Brain microvascular endothelial cell (primary cell): ENCODE results near the gene FAM210B.
A peak's percentile ranks its signal among the peaks of the same experiment; 100 is the strongest.

Experiments used
- DNase-seq: peaks from one replicate; pipeline ENCODE4 v3.0.0-alpha.2; 2020
- H3K27ac ChIP-seq: fragments of 250-450 bp; sonication (Bioruptor Pico); 2 replicates; pipeline ENCODE4 v1.5.1; 2020; ENCODE audit warnings: mild to moderate bottlenecking, moderate library complexity
- H3K27me3 ChIP-seq: fragments of 250-450 bp; sonication (Bioruptor Pico); replicated peaks from 2 replicates; pipeline ENCODE4 v1.5.1; 2020; ENCODE audit warnings: mild to moderate bottlenecking
- H3K36me3 ChIP-seq: fragments of 250-450 bp; sonication (Bioruptor Pico); replicated peaks from 2 replicates; pipeline ENCODE4 v1.5.1; 2020; ENCODE audit warnings: mild to moderate bottlenecking
- H3K4me3 ChIP-seq: 2 replicates; pipeline ENCODE4 v1.5.1; 2011; ENCODE audit warnings: low read depth, mild to moderate bottlenecking, control low read depth, low read length, moderate library complexity
- in situ Hi-C: cut with HindIII; loops from 2 replicates; pipeline ENCODE4 v1.10.0; 2017; ENCODE audit warnings: low sequenced_read_pairs, low pct_ligation_motif_present
- TF ChIP-seq, protein P1 (sequence below): IDR thresholded peaks from 2 replicates; pipeline ENCODE4 v1.5.1; 2011; ENCODE audit warnings: low read depth, mild to moderate bottlenecking, moderate library complexity, low read length, control low read depth, inconsistent platforms; ENCODE audit errors: missing control alignments

FAM210B gene

DNA sequence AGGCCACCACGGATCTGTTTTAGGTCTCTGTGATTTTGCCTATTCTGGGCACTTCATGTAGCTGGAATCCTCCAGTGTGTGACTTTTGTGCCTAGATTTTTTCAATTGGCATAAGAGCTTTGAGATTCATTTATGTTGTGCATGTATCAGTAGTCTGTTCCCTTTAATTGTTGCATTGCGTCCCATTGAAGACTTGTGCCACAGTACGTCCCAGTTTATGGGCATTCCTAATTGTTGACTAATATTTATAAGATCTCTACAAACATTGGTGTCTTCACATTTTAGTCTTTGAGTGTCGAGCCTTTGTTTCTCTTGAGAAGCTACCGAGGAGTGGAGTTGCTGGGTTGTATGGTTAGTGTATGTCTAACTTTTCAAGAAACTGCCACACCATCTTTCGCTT is 704 bp upstream of the FAM210B start:
- in situ Hi-C loops: no loop called here
- DNase-seq: no peak
- no peaks in the 10 kb centered on the region for H3K27me3 ChIP-seq
- H3K36me3 ChIP-seq: no peaks in the 10 kb centered on the region
- peak overlapping the region; percentile 41 for H3K4me3 ChIP-seq
- no peak overlapping the region for H3K27ac ChIP-seq
- TF ChIP-seq, protein P1, sequence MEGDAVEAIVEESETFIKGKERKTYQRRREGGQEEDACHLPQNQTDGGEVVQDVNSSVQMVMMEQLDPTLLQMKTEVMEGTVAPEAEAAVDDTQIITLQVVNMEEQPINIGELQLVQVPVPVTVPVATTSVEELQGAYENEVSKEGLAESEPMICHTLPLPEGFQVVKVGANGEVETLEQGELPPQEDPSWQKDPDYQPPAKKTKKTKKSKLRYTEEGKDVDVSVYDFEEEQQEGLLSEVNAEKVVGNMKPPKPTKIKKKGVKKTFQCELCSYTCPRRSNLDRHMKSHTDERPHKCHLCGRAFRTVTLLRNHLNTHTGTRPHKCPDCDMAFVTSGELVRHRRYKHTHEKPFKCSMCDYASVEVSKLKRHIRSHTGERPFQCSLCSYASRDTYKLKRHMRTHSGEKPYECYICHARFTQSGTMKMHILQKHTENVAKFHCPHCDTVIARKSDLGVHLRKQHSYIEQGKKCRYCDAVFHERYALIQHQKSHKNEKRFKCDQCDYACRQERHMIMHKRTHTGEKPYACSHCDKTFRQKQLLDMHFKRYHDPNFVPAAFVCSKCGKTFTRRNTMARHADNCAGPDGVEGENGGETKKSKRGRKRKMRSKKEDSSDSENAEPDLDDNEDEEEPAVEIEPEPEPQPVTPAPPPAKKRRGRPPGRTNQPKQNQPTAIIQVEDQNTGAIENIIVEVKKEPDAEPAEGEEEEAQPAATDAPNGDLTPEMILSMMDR: no peak

DNA sequence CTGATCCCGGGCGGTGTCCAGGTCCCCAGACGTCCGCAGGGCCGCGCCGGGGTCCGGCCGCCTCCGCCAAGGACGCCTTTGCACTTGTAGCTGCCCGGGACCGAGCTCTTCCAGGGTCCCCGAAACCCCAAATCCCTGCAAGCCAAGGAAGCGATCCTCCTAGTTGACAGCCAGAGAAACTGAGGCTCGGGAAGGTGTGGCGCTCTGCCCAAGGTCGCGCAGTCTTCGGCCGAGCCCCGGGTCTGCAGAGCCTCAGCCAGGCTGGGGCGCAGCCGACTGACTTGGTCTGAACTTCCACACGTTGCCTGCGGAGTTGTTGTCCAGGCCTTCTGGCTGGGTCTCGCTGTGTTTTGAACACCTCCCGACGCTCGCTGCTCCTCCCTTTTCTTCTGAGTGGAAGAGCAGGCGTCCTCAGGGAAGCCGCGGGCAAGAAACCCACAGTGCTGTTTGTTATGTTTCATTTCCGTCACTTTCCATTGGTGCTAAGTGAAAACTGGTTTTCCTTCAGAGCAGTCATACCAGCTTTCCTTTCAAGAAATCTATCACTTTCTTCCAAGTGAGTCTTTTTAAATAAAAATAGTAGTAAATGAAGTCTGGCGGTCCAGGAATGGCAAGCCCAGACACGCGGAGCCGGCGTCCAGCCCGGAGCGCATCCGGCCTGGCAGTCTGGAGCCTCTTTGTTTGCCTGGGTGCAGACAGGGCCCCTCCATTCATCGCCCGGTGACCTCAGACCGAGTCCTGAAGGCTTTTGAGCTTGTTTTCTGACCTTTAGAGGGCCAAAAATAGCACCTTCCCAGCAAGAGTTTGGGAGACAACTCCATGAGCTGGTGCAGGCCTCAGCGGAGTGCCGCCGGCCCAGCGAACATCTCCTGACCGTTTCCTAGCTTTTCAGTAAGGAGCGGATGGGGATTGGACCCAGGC is 698 bp downstream of the FAM210B start:
- Histone ChIP-seq H3K27me3 (no peaks in the 10 kb centered on the region), H3K4me3 (peak overlapping the region; percentile 82), H3K36me3 (no peaks in the 10 kb centered on the region), H3K27ac (peak overlapping the region; percentile 21)
- in situ Hi-C loops: no loop called here
- TF ChIP-seq, protein P1: no peak
- peak; percentile 69 for DNase-seq

GRCh38 chr20:56360133-56360907 is 1.5 kb downstream of the FAM210B start:
- TF ChIP-seq, protein P1: no peak
- Histone ChIP-seq H3K36me3 (peaks cover 3% of the 10 kb centered on the region), H3K4me3 (peak overlapping the region; percentile 82), H3K27me3 (no peaks in the 10 kb centered on the region), H3K27ac (peak overlapping the region; percentile 21)
- no peak for DNase-seq
- in situ Hi-C loops: no loop called here

GRCh38 chr20:56360908-56361205 is 2.1 kb downstream of the FAM210B start:
- Histone ChIP-seq H3K36me3 (peaks cover 6% of the 10 kb centered on the region), H3K27ac (no peak overlapping the region), H3K4me3 (no peak overlapping the region), H3K27me3 (no peaks in the 10 kb centered on the region)
- no peak for DNase-seq
- TF ChIP-seq, protein P1: no peak
- in situ Hi-C loops: no loop called here

DNA sequence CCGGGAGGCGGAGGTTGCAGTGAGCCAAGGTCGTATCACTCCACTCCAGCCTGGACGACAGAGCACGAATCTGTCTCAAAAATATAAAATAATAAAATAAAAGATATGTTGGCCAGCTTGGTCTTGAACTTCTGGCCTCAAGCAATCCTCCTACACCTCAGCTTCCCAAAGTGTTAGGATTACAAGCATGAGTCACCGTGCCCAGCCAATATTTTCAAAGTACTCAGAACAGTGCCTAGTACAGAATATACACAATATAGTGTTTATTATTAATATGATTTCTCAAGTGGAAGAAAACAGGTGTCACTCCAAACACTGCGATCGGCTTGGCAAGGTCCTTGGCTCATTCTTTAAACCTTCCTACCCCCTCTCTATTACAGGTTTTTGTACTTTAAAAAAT is 3.1 kb downstream of the FAM210B start:
- TF ChIP-seq, protein P1: no peak
- Histone ChIP-seq H3K4me3 (no peak overlapping the region), H3K36me3 (peaks cover 10% of the 10 kb centered on the region), H3K27me3 (no peaks in the 10 kb centered on the region), H3K27ac (no peak overlapping the region)
- no peak for DNase-seq
- in situ Hi-C loops: no loop called here
